ENCODE measurements around the gene CEMIP. TPM values are rescaled to one million over a fixed set of nuclear protein-coding genes. Genes with fewer than 3 reads are reported as not detected.

Gene CEMIP
- total RNA-seq, 1 donor from 2014 or later, result not detected

DNA sequence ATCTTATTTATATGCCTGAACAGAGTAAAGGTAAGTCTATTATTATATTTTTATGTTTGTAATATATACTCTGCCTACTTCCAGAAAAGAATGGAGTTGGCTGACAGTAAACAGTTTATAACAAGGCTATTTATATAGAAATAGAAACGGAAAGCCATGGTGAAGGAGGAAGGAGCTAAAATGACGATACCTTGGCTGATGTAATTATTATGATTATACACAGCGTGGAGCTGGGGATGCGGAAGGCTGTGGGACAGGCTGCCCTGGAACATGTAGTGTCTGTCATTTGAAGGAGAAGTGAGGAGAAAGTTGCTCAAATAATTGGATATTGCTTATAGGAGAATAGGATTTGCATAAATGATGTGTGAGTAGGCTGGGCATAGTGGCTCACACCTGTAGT lies 37.8 kb downstream of the CEMIP start:
- H3K27me3 Mint-ChIP-seq (ENCODE audit: insufficient read depth, low read depth), result peaks cover 5% of the 10 kb centered on the region
- no peaks in the 10 kb centered on the region for H4K20me1 ChIP-seq (ENCODE audit: low read depth)

DNA sequence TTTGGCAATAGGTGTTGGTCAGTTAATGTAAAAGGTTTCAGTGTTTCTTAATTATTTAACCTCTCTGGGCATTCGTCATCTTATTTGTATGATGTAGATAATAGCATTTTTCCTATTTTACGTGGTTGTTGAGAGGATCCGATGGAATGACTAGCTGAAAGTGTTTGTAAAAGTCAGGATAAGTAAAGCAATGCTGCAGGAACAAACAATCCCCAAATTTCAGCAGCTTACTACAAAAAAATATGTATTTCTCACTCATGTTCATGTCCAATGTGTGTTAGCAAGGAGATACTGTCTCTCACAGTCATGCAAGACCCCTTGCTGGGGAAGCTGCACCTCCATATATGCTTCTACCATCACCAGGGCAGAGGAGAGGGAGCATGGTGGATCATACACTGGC lies 38.7 kb downstream of the CEMIP start:
- H3K79me2 ChIP-seq (ENCODE audit: low read depth), result no peaks in the 10 kb centered on the region
- Mint-ChIP-seq H3K9me3 (no peaks in the 10 kb centered on the region), H3K27ac (no peak overlapping the region), H3K27me3 (ENCODE audit: insufficient read depth, low read depth) (peaks cover 5% of the 10 kb centered on the region), H3K4me3 (no peak overlapping the region), H3K4me1 (no peaks in the 10 kb centered on the region), H3K36me3 (no peaks in the 10 kb centered on the region)
- DNase-seq (ENCODE audit: low spot score), result no peak
- no peak overlapping the region for H3K27ac ChIP-seq
- no peaks in the 10 kb centered on the region for H4K20me1 ChIP-seq (ENCODE audit: low read depth)
- H3K4me1 ChIP-seq, result no peaks in the 10 kb centered on the region
- no peaks in the 10 kb centered on the region for H3K36me3 ChIP-seq
- H3K4me3 ChIP-seq, result no peak overlapping the region
- H3K9ac ChIP-seq, result no peak overlapping the region
- TF ChIP-seq EZH2 (IDR thresholded peaks at IDR 0.05) (no peak), EZH2phosphoT487 (IDR thresholded peaks at IDR 0.05) (no peak)
- TF ChIP-seq, protein P1, sequence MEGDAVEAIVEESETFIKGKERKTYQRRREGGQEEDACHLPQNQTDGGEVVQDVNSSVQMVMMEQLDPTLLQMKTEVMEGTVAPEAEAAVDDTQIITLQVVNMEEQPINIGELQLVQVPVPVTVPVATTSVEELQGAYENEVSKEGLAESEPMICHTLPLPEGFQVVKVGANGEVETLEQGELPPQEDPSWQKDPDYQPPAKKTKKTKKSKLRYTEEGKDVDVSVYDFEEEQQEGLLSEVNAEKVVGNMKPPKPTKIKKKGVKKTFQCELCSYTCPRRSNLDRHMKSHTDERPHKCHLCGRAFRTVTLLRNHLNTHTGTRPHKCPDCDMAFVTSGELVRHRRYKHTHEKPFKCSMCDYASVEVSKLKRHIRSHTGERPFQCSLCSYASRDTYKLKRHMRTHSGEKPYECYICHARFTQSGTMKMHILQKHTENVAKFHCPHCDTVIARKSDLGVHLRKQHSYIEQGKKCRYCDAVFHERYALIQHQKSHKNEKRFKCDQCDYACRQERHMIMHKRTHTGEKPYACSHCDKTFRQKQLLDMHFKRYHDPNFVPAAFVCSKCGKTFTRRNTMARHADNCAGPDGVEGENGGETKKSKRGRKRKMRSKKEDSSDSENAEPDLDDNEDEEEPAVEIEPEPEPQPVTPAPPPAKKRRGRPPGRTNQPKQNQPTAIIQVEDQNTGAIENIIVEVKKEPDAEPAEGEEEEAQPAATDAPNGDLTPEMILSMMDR (IDR thresholded peaks at IDR 0.05), result no peak
- no peaks in the 10 kb centered on the region for H3F3A ChIP-seq (ENCODE audit: low read depth)
- H3K9me3 ChIP-seq (ENCODE audit: low read depth), result no peaks in the 10 kb centered on the region
- no peaks in the 10 kb centered on the region for H3K27me3 ChIP-seq
- no peak overlapping the region for H3K4me2 ChIP-seq
- H2AFZ ChIP-seq (replicated peaks), result no peak overlapping the region

More for the DNA sequence above, 37.8 kb downstream of the CEMIP start:
- no peaks in the 10 kb centered on the region for H3K79me2 ChIP-seq (ENCODE audit: low read depth)
- no peak overlapping the region for H3K4me3 ChIP-seq
- TF ChIP-seq, protein P1 (IDR thresholded peaks at IDR 0.05), result no peak
- no peak for TF ChIP-seq EZH2phosphoT487 (IDR thresholded peaks at IDR 0.05)
- no peak for TF ChIP-seq EZH2 (IDR thresholded peaks at IDR 0.05)
- H3K36me3 Mint-ChIP-seq, result no peaks in the 10 kb centered on the region
- no peak overlapping the region for H3K4me2 ChIP-seq
- H3K9me3 Mint-ChIP-seq, result no peaks in the 10 kb centered on the region
- no peaks in the 10 kb centered on the region for H3K9me3 ChIP-seq (ENCODE audit: low read depth)
- H3K27ac ChIP-seq, result no peak overlapping the region
- no peaks in the 10 kb centered on the region for H3K4me1 Mint-ChIP-seq
- no peaks in the 10 kb centered on the region for H3K27me3 ChIP-seq
- no peak for DNase-seq (ENCODE audit: low spot score)
- H3K4me3 Mint-ChIP-seq, result no peak overlapping the region
- no peak overlapping the region for H2AFZ ChIP-seq (replicated peaks)
- H3K36me3 ChIP-seq, result no peaks in the 10 kb centered on the region
- no peak overlapping the region for H3K27ac Mint-ChIP-seq
- H3K9ac ChIP-seq, result no peak overlapping the region
- H3F3A ChIP-seq (ENCODE audit: low read depth), result no peaks in the 10 kb centered on the region
- H3K4me1 ChIP-seq, result no peaks in the 10 kb centered on the region

DNA sequence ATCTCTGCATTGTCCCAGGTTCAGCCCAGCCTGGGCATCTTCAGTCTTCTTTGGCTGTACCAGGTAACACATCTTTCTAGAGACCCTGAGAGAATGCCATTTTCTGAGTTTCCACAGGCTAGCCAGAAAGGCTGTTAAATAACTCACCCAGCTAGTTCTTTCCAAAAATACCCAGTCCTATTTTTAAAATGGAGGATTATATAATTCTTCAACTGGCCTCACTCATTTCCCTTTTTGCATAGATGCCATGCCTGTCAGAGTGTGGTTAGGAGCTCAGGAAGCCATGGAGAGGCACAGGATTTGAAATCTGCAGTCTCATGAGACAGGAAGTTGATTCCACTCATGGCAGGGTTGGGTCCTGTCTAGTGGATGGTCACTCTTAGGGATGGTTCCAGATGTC lies 39.8 kb downstream of the CEMIP start:
- no peaks in the 10 kb centered on the region for H3K79me2 ChIP-seq (ENCODE audit: low read depth)
- no peak overlapping the region for H3K4me3 ChIP-seq
- no peaks in the 10 kb centered on the region for H3K27me3 ChIP-seq
- TF ChIP-seq, protein P1 (IDR thresholded peaks at IDR 0.05), result no peak
- TF ChIP-seq EZH2phosphoT487 (IDR thresholded peaks at IDR 0.05), result no peak
- no peak for TF ChIP-seq EZH2 (IDR thresholded peaks at IDR 0.05)
- peaks cover 5% of the 10 kb centered on the region for H3K27me3 Mint-ChIP-seq (ENCODE audit: insufficient read depth, low read depth)
- H3K36me3 Mint-ChIP-seq, result no peaks in the 10 kb centered on the region
- H3K27ac Mint-ChIP-seq, result no peak overlapping the region
- no peaks in the 10 kb centered on the region for H4K20me1 ChIP-seq (ENCODE audit: low read depth)
- H3K36me3 ChIP-seq, result no peaks in the 10 kb centered on the region
- no peaks in the 10 kb centered on the region for H3K9me3 Mint-ChIP-seq
- H3K4me1 Mint-ChIP-seq, result no peaks in the 10 kb centered on the region
- H3K9ac ChIP-seq, result no peak overlapping the region
- no peaks in the 10 kb centered on the region for H3F3A ChIP-seq (ENCODE audit: low read depth)
- H3K4me3 Mint-ChIP-seq, result no peak overlapping the region
- H3K9me3 ChIP-seq (ENCODE audit: low read depth), result no peaks in the 10 kb centered on the region
- no peak overlapping the region for H2AFZ ChIP-seq (replicated peaks)
- H3K27ac ChIP-seq, result no peak overlapping the region
- DNase-seq (ENCODE audit: low spot score), result no peak
- no peak overlapping the region for H3K4me2 ChIP-seq
- H3K4me1 ChIP-seq, result no peaks in the 10 kb centered on the region

Data from neural progenitor cell (in vitro differentiated cells).